Psoas muscle (tissue), 8 donors: ENCODE measurements around the gene TTLL11. TPM values are rescaled to one million over a fixed set of nuclear protein-coding genes. Genes with fewer than 3 reads are reported as not detected.
A peak's percentile ranks its signal among the peaks of the same experiment; 100 is the strongest.

ENCODE experiments used
- ATAC-seq, 4 donors: fragments of 200-7000 bp; cut with Tn5 transposase; one replicate each; pipeline ENCODE4 v1.9.1; 2020; ENCODE audit warnings: moderate library complexity in 3 of 4, mild to moderate bottlenecking in 2 of 4
- DNase-seq, 2 donors: peaks; one replicate each; pipeline ENCODE4 v3.0.0-alpha.2; 2020
- H3K27ac ChIP-seq: fragments of 200-600 bp; one replicate; pipeline ENCODE4 v1.8.0; 2022
- H3K27me3 ChIP-seq, 3 donors: fragments of 200-600 bp in 1 of 3; one replicate each; pipeline versions ENCODE4 v1.6.1 to v1.8.0; 2013 to 2022; ENCODE audit warnings: low read length in 2 of 3, mild to moderate bottlenecking in 2 of 3, moderate library complexity in 1 of 3; ENCODE audit not compliant: insufficient read depth in 3 of 3
- H3K36me3 ChIP-seq, 2 donors: fragments of 200-600 bp in 1 of 2; one replicate each; pipeline versions ENCODE4 v1.6.1 to v1.8.0; 2013 to 2022; ENCODE audit warnings: low read depth in 1 of 2, mild to moderate bottlenecking in 1 of 2, moderate library complexity in 1 of 2; ENCODE audit not compliant: insufficient read depth in 1 of 2
- H3K4me1 ChIP-seq: fragments of 200-600 bp; one replicate; pipeline ENCODE4 v1.8.0; 2022
- H3K4me3 ChIP-seq: fragments of 200-600 bp; one replicate; pipeline ENCODE4 v1.8.0; 2022; ENCODE audit warnings: mild to moderate bottlenecking
- H3K9me3 ChIP-seq: fragments of 200-600 bp; one replicate; pipeline ENCODE4 v1.8.0; 2022
- WGBS, 3 donors: extraction: QIAGEN DNeasy Blood & Tissue Kit; methylation state at CpG; one replicate each; pipeline versions ENCODE4 v1.1.6 to v1.1.7; 2013; 5-methylcytosine and 5-hydroxymethylcytosine counted together
- intact Hi-C, 2 donors: fragments of 100-400 bp; cut with DNase I; formaldehyde crosslinking; loops; one replicate each; pipeline versions ENCODE4 v1.11.0 to v1.14.2; 2022
- polyA plus RNA-seq, 3 donors: library from polyadenylated mRNA; stranded (reverse); fragments of 200-250 nt; gene quantifications; one replicate each; pipeline ENCODE4 v1.2.3, GENCODE V29; 2013
- total RNA-seq, 4 donors: library from RNA; stranded (reverse); fragmentation: NEBNext Ultra II Directional in 2 of 4; extraction: Animal tissue kit (Norgen Biotek cat#: 25700) in 2 of 4; gene quantifications; one replicate each; pipeline versions ENCODE4 v1.2.1 to v1.2.4, GENCODE V29; 2021 to 2023
- TF ChIP-seq, protein P1 (sequence below): fragments of 200-600 bp; IDR thresholded peaks from one replicate; pipeline ENCODE4 v1.8.0; 2022; ENCODE audit warnings: antibody characterized with exemption
- donor health status: healthy with polysubstance abuse.
- donor health status: DM: no; HTN: no; CAD: no; lungs with moderate emphysema.
- donor health status: Bipolar disorder and iron deficiency.
- donor health status: healthy.
- donor health status: DM: yes; HTN: yes; CAD: no.
- donor health status: DM: no; HTN: no; CAD: no.
- donor health status: DM: no; HTN: no; CAD: no.
- donor health status: DM: yes; HTN: yes; CAD: no.

The TTLL11 gene
- total and polyA plus RNA-seq, 7 donors = 15.1 to 56.4 (median 19.3) TPM

DNA sequence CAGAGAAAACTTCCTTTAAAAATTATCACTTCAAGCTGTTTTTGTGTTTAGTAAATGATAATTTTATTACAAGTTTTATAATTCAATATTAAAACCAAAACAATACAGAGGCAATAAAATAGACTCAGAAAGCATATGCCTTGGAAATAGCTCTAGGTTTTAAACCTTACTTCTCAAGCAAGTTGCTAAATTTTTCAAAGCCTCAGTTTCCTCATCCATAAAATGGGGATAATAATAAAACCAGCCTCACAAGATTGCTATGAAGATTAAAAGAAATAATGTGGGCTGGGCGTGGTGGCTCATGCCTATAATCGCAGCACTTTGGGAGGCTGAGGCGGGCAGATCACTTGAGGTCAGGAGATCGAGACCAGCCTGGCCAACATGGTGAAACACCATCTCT, 62.8 kb downstream of the TTLL11 start:
- Histone ChIP-seq H3K36me3 (peaks cover 0 to 69% of the 10 kb centered on the region in 2 donors), H3K27me3 (no peaks in the 10 kb centered on the region), H3K9me3 (no peaks in the 10 kb centered on the region), H3K4me1 (peaks cover 3% of the 10 kb centered on the region), H3K4me3 (no peak overlapping the region), H3K27ac (no peak overlapping the region)
- DNase-seq (no peak), ATAC-seq (no peak)
- intact Hi-C loops = no loop called here
- 96 to 99% (median 98%) methylated on average over 4 of the region's 4 CpGs for WGBS, 3 donors
- TF ChIP-seq, protein P1, sequence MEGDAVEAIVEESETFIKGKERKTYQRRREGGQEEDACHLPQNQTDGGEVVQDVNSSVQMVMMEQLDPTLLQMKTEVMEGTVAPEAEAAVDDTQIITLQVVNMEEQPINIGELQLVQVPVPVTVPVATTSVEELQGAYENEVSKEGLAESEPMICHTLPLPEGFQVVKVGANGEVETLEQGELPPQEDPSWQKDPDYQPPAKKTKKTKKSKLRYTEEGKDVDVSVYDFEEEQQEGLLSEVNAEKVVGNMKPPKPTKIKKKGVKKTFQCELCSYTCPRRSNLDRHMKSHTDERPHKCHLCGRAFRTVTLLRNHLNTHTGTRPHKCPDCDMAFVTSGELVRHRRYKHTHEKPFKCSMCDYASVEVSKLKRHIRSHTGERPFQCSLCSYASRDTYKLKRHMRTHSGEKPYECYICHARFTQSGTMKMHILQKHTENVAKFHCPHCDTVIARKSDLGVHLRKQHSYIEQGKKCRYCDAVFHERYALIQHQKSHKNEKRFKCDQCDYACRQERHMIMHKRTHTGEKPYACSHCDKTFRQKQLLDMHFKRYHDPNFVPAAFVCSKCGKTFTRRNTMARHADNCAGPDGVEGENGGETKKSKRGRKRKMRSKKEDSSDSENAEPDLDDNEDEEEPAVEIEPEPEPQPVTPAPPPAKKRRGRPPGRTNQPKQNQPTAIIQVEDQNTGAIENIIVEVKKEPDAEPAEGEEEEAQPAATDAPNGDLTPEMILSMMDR = no peak

DNA sequence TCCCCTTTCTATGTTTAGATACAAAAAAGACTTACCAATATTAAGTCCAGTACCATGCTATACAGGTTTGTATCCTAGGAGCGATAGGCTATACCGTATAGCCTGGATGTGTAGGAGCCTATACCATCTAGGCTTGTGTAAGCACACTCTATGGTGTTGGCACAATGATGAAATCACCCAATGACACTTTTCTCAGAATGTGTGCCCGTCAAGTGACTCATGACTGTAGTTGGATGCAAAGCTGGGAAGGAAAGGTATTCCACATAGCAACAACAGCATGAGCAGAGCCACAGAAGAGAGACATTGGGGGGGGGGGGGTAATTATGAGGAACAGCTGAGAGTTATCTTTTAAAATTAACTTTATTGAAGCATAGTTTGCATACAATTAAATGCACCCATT, 63.2 kb downstream of the TTLL11 start:
- Histone ChIP-seq H3K4me1 (peaks cover 3% of the 10 kb centered on the region), H3K27ac (peak overlapping the region; percentile 1), H3K36me3 (peaks cover 0 to 74% of the 10 kb centered on the region in 2 donors), H3K4me3 (no peak overlapping the region), H3K9me3 (no peaks in the 10 kb centered on the region), H3K27me3 (no peaks in the 10 kb centered on the region)
- peak; percentile 21 to 68 (median 43) for ATAC-seq
- DNase-seq = no peak
- TF ChIP-seq, protein P1 = no peak
- intact Hi-C loops = no loop called here
- 94 to 98% (median 96%) methylated on average over 3 of the region's 3 CpGs for WGBS, 3 donors

DNA sequence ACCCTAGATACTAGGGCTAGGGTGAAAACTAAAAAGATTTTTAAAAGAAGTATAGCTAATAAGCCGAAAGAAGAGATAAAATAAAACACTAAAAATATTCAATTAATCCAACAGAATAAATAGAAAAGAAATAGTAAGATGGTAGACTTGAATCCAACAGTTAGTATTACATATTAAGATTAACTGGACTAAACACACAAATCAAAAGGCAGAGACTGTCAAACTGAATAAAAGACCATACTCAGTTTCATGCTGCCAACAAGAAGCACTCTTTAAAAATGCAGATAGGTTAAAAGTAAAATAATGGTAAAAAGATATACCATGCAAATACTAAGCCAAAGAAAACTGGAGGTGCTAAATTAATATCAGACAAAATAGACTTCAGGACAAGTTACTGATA, 65.0 kb downstream of the TTLL11 start:
- H3K27ac ChIP-seq = no peak overlapping the region
- H3K36me3 ChIP-seq = peaks cover 0 to 74% of the 10 kb centered on the region in 2 donors
- DNase-seq (no peak), ATAC-seq (no peak)
- H3K27me3 ChIP-seq = no peaks in the 10 kb centered on the region
- TF ChIP-seq, protein P1 = no peak
- WGBS, 3 donors = 94 to 100% (median 100%) methylated on average over 1 of the region's 1 CpG
- H3K4me1 ChIP-seq = peaks cover 3% of the 10 kb centered on the region
- no peak overlapping the region for H3K4me3 ChIP-seq
- intact Hi-C loops = no loop called here
- peaks cover 7% of the 10 kb centered on the region for H3K9me3 ChIP-seq

DNA sequence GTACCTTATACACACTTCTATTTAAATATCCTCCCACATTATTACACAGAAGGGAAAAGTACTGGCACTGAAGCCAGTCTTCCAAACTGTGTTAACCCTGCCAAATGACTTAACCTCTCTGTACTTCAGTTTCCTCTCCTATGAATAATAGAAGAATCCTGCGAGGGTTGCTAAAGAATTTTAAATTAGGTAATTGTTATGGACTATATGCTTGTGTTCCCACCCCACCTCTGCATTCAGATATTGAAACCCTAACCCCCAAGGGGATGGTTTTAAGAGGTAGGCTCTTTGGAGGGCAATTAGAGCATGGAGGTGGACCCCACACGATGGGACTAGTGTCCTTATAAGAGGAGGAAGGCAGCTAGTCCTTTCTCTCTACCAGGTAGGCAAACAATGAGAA, 72.7 kb downstream of the TTLL11 start:
- no peak overlapping the region for H3K4me3 ChIP-seq
- H3K27me3 ChIP-seq = no peaks in the 10 kb centered on the region
- H3K27ac ChIP-seq = no peak overlapping the region
- intact Hi-C loops = no loop called here
- peaks cover 18% of the 10 kb centered on the region for H3K4me1 ChIP-seq
- peaks cover 7% of the 10 kb centered on the region for H3K9me3 ChIP-seq
- TF ChIP-seq, protein P1 = no peak
- WGBS, 3 donors = 38 to 51% (median 48%) methylated on average over 2 of the region's 2 CpGs
- DNase-seq (no peak), ATAC-seq (peak in 1 of 4 donors; percentile 42)
- H3K36me3 ChIP-seq = peaks cover 0 to 18% of the 10 kb centered on the region in 2 donors

DNA sequence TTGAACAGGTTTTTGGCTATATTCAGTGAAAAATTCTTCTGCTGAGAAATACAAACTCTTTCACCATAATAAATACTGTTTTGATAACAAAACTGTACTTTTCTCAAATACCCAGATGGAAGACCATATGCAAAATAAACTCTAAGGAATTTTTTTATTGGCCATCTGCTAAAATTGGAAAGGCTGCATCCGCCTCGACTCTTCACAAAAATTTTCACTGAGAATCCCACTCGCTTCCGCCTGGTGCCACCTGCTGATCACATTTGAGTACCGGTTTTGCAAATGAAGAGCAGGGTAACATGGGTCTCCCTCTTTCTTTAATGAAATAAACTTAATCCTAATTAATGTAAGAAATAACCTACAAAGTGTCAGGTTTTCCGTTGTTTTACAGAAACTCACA, 76.4 kb downstream of the TTLL11 start:
- DNase-seq = no peak
- H3K4me1 ChIP-seq = peaks cover 33% of the 10 kb centered on the region
- intact Hi-C loops = no loop called here
- TF ChIP-seq, protein P1 = peak; percentile 16
- no peaks in the 10 kb centered on the region for H3K36me3 ChIP-seq
- H3K27ac ChIP-seq = no peak overlapping the region
- no peaks in the 10 kb centered on the region for H3K27me3 ChIP-seq
- no peak for ATAC-seq
- no peak overlapping the region for H3K4me3 ChIP-seq
- no peaks in the 10 kb centered on the region for H3K9me3 ChIP-seq
- 38 to 45% (median 39%) methylated on average over 6 of the region's 6 CpGs for WGBS, 3 donors
